HG02938 (cell line): Measurements from ENCODE around the gene PDLIM1.

Experiments
- ATAC-seq: cut with Tn5 transposase; IDR thresholded peaks from one replicate; pipeline ENCODE4 v1.9.1; 2021; ENCODE audit warnings: mild to moderate bottlenecking, moderate library complexity; ENCODE audit not compliant: unreplicated experiment

PDLIM1 gene

DNA sequence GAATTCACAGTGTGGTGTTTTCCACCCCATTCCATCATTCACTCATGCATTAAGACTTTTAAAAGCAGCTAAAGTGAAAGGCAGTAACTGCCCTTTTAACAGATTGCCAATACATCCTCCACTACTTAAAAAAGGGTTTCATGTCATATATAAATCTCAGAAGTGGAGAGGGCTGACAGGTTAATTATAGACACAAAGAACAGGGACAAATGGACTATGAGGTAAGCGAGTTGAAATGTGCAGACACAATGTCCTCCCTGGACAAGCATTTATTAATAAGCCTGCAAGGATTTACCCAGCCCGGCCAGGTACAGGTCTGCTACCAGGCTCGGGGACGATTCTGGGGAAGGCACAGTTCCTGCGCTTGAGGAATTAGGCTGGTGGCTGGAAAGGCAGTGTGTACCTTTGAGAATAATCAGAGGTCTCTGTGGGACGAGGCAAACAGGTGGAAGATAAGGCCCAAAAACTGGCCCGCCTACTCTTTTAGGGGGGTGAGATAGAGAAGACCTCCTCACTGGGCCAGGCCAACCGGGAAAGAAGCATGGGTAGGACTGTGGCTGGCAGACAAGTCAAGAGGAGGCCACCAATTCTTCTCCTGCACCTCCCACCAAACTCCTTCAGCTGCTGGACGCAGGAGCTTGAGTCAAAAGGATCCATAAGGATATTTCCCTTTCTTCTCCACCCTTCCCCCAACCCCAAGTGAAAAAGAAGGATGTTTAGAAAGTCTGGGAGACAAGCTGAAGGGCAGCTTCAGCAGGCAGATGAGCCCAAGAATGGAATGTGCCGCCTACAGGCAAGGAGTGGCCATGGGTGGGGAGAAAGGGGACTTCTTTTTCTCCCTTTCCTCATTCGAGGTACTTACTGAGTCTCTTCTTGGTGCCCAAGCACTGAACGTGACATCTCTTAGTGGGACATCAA, 1.5 kb downstream of the PDLIM1 start:
- no peak for ATAC-seq

DNA sequence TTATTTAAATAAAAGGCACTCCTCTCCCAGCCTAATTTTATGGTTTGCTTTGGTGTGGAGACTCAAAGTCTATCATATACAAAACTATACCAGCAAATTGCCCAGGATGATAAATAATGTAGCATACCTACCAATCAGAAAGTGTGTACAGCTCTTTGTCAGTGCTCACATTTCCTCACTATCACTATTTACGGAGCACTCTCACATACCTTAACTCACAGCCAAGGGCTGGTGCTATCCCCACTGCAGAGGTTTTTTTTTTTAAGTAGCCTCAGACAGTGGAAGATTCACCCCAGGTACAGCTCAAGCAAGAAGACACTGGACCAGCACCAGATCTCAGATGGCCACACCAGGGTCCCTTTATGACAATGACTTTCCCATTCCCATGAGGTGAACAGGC, 2.5 kb downstream of the PDLIM1 start:
- ATAC-seq, result no peak

DNA sequence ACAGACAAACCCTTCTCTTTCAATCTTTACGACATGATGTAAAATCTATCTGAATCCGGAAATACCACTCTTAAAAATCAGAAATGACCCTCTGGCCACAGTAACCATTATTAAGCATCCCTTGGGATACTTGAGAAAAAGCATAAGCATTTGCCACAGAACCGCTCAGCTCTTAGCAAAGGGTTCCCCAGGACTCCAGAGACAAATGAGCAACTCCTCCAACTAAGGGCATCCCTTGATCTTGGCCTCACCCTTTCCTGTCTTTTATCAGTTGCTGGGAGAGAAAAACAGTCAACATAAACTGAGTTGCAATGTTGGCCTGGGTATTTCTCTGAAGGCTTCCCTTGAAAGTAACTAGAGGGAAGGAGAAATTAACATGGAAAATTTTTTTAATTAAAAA, 3.5 kb downstream of the PDLIM1 start:
- ATAC-seq, result no peak

DNA sequence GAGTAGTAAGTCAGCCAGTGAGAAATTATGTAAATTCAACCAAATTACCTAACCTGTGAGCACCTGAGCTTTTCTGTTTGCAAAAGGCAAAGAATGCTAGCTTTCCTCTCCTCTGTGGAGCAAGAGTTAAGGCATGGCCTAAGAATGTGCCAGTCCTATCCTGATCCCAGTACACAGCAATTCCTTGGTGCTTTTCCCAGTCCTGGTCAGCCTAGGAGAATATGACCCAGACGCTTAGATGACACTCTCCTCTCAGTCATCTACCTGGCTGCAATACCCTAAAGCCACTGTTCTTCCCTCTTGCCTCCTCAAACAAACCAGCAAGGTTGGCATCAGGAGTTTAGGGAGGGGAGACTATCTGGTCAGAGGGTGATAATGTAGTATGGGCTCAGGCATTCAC, 4.1 kb downstream of the PDLIM1 start:
- no peak for ATAC-seq

DNA sequence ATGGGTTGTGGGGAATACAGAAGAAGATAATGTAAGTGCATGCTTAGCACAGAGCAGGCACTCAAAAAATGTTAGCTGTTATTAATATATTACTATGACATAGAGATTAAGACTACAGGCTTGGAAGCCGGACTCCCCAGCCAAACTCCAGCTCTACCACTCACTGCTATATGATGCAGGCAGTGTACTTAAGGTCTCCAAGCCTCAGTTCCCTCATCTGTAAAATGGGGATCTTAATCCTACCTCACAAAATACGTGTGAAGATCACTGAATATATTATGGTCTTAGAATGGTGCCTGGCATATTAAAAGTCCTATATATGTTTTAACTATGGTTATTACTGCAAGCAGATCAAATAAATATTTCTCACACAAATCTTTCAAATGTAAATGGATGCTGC, 5.2 kb downstream of the PDLIM1 start:
- ATAC-seq, result no peak

DNA sequence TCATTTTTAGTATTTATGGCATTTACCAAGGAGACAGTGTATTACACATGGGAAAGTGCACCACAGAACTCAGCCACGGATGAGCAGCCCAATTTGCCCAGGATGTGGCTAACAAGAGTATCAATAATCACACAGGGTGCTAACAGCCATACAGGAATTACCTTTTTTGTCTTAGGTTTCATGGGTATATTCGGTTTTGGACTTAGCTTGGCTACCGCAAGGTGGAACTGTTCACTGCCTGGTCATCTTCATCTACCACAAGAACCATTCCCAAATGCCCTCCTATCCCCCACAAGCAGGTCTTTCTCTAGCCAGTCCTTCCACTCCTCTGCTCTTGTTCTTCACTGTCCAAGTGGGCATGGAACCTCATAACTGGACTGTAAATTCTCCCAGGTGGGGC, 6.0 kb downstream of the PDLIM1 start:
- ATAC-seq, result no peak

DNA sequence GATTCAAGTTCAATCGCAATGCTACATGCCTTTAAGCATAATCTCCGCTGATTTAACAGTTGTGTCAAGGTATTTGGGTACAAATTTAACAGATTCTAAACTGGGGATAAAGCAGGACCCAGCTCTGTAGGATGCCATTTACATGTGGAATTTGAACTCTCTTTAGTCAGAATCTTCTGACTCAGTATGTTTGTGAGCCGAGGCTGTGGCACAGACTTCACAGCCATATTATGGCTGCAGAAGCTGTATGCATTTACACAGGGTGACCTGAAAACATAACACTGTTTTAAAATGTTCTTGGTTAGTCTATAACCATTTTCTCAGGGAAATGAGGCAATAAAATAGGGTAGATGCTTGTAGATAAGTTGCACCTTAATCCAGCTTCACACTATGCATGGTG, 8.7 kb downstream of the PDLIM1 start:
- no peak for ATAC-seq

DNA sequence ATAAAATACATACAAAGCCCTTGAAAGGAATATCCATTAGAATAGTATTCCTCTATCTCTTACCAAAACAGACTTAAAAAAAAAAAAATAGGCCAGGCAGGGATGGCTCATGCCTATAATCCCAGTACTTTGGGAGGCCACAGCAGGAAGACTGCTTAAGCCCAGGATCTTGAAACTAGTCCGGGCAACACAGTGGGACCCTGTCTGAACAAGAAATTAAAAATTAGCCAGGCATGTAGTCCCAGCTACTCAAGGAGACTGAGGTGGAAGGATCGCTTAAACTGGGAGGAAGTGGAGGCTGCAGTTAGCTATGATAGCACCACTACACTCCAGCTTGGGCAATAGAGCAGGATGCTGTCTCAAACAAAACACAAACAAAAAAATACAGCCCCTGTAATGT, 9.6 kb downstream of the PDLIM1 start:
- ATAC-seq, result no peak

DNA sequence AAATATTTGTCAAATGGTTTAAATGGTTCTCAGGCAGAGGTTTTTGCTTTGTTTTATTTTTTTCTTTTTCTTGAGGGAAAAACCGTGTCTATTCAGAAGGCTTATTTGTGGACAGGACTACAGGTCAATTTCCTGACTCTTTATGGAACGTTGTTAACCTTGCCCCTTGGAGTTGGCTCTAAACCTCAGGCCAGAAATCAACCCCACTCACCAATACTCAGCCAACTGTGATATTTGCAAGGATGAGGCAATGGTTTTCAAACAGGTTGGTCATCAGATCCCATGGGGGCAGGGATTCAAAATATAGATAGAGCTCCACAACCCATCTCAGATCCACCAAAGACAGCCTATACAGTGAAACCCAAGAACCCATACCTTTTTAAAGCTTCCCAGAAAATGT, 10.2 kb downstream of the PDLIM1 start:
- ATAC-seq, result no peak

DNA sequence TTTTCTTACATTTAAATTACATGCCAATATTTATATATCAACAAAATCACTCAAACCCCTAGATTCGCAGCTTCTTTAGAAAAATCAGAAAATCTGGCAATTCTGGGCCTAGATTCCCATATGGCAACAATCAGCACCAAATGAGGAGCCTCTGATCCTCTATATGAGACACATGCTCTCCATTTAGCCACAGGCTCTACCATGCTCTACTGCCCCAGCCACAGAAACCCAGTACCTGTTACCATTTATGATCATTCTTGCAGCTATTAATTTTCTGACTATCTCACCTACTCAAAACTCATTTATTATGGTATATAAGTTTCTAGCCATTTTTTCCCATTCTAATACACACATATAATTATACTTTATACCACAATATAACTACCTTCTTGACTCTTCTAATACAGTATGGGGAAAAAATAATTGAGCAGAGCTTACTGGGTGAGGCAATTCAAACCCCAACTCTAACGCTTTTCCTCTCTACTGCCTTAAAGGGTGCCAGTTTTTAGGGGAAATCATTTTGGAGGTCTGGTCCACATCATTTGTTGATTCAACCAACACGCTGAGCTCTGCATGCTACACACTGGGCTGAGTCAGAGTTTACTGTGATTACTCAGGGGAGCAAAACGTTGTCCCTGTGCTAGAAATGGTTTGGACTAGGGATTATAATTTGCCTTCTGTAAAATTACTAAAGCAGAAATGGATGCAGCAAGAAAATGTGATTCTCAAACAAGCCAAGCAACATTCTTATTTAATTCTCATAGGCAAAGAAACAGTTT, 11.6 kb downstream of the PDLIM1 start:
- no peak for ATAC-seq

DNA sequence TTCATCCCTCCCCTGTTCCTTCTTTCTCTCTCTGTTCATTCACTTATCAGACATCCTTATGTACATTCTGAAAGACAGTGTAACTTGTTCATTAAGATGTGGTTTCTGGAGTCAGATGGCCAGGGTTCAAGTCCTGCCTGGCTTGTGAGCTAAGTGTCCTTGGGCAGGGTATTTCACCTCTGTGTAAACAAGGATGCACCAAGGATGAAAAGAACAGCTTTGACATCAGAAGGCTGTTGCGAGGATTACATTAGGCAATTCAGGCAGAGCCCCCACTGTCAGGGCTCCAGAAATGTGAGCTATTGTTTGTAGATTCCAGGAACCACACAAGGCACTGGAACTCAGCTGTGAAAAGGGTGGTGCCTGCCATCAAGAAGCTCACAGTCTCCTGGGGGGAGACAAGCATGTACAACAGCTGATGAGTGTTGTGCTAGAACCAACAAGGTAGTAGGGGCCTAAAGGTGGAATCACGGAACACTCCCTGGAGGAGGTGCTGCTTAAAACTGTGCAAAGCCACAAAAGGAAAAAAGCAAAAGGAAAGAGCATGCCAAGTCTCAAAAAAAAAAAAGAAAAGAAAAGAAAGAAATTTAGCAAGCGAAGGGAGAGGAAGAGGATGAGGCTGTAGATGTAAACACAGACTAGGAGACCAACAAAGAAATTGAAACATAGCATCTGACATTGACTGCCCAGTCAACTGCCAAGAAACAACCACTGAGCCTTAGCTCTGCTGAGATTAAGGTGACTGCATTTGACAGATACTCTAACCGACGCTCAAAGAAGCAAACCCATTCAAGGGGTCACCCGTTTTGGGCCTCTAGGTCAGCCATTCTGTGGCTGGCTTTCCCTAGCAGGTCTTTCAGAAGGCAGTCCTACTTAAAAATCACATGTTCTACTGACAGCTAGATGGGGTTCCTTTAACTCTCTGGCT, 12.5 kb downstream of the PDLIM1 start:
- ATAC-seq, result no peak

DNA sequence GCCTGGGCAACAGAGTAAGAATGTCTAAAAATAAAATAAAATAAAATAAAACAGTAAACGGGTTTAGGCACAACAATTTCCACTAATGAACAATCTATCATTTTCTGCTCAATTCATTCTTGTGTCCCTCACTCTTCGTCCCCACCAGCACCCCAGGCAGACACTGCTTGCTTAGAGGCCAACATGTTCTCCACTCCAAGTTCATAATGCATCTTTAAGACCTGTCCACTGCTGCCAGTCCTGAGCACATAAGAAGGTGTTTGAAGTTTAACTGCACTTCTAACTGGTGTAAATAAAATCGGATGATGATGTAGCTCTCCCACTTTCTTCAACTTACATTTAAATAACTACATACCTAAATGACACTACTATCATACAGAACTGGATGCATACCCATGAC, 13.2 kb downstream of the PDLIM1 start:
- no peak for ATAC-seq

DNA sequence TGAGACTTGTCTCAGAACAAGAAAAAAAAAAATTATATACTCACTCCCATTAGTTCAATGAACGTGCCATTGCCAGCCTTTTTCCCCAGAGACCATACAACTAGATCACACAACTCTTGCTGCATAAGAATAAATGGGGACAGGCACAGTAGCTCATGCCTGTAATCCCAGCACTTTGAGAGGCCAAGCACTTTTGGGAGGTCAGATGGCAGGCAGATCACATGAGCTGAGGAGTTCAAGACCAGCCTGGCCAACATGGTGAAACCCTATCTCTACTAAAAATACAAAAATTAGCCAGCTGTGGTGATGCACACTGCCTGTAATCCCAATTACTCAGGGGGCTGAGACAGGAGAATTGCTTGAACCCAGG, 13.6 kb downstream of the PDLIM1 start:
- no peak for ATAC-seq

DNA sequence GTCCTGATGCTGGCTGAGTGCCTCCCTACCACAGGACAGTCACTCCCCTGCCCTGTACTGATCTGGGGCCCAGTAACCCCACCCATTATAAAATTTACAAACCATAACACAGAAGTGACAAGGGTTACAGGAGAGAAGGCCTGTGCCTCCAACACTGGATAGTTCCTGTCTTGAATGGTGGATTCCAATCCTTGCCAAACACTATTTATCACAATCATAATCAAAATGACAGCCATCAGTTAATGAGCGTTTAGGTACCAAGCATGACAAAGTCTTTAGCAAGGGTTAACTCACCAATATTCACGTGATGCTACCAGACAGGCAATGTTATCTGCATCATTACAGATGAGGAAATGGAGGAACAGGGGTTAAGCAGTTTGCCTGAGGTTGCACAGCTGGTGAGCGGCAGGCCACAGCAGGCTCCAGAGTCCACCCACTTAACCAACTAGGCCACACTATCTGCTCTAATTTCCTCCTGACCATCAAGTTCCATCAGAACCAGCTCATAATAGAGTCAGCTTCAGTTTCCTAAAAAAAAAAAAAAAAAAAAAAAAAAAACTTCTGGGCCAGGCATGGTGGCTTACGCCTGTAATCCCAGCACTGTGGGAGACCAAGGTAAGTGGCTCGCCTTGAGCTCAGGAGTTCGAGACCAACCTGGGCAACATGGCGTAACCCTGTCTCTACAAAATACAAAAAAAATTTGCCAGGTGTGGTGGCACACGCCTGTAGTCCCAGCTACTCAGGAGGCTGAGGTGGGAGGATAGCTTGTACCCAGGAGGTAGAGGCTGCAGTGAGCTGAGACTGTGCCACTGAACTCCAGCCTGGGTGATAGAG, 14.2 kb downstream of the PDLIM1 start:
- ATAC-seq, result no peak

DNA sequence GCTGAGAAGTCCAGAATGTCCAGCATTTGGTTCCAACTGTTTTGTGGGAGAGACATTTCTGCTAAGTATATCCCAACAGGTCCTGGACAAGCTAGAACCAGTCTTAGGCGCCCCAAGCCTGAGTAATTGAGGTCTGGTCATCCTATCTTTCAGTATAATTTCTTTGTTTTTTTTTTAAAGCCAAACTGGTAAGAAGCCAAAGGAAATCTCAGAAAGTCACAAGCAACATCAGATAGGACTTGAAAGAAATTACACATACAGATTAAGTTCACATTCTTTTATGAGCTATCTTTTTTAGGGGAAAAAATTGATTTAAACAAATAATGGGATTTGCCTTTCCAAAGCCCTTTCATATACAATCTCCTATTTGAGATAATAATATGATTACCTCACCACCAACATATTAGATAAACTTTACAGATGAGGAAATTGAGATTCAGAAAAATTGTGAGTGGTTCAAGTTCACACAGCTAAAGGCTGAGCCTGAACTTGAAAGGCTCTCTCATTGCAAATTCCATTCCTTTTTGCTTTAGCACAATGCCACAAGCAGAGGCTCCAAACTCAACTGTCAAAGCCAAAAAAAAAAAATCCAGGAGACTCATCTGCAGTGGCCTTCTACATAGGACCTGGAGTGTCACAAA, 15.0 kb downstream of the PDLIM1 start:
- no peak for ATAC-seq

DNA sequence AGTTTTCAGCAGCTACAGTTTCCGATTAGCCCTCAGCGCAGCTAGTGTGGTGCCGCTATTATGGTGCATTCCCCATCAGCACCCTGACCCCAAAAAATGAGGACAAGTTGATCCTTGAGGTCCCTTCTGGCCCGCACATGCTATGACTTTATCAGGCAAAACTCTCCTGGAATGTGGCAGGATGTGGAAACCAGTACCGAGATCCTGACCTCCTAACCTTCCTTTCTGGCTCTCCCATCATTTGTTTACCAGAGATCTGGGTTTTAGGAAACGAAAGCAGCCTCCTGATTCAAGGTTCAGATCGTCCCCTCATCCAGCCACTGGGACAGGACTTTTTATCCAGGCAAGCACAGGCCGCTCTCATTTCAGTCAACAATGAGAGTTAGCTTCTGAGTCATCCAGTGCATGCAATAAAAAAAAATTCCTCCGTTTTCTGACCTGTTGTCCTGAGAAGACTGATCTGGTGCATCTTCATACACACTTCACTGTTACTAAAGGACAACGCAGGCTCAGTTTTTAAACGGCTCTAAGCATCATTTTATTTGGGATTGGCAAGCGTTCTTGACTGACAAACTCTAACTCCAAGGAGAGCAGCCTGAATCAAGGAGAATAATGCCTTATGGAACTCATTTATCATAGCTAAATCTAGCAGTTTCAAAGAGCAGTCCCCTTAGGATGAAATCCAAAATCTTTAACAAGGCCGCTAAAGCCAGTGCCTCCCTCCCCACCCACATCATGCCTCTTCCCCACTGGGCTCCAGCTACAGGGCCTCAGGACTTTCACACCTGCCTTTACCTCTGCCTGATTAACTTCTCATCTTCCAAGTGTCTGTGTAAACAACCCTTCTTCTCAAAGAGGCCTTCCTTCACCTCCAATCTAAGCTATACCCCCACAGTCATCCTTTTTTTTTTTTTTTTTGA, 17.1 kb downstream of the PDLIM1 start:
- ATAC-seq, result no peak

DNA sequence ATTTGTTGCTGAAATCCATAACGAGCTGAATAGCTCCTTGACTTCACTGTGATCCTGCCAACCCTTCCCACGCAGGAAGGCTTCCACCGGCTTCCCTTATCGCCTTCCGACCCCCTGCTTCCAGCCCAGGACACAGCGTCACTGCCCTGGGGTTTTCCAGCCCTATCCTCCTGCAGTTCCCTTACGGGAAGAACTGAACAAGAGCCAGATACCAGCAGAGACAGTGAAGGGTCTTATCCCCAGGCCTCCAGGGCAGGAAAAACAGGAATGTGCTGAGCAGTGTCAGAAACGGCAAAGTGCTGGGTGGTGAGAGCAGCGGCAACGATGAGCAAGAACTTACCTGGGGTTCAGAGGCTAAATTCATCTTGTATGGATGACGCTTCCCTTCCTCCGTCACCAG, 22.4 kb downstream of the PDLIM1 start:
- ATAC-seq, result no peak

DNA sequence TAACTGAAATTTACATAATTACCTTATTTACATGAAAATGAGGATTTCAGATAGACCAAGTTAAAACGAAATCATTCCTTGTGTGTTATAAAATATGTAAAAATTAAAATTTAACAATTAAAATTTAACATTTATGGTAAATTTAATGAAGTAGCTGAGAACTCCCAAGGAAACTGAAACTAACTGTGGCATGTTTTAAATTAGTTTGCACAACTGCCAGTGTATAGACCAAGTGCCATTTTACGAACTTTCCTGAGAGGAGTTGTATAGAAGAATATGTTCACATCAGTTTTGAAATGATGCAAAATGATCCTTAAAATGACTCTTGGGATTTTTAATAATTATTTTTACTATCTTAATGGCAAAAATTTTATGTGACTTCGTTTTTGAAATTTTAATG, 23.6 kb downstream of the PDLIM1 start:
- ATAC-seq, result no peak

DNA sequence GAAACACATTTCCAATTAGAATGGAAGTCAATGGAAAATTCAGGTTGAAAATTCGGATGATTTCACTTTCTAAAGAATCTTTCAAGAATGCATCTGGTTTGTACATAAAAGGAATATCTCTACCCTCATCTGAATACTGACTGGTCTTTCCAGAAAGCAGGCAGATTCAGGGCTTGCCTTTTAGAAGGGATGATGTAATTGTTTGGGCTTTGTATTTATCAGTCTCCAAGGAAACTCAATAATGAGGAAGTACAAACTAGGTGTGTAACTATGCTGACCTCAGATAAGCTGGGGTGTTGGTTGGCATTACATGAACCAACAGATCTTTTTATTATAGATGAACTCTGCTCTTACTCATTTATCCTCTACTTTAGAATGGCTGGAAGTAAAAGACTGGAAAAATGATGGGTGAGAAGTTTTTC, 24.1 kb downstream of the PDLIM1 start:
- ATAC-seq, result peak; percentile 95
